SKM-1 (cell line): ENCODE results near the gene ZNF586.
"Not testable (repeated sequence)": the region's sequence is repeated elsewhere in the genome, so short reads cannot be mapped to it uniquely, and the experiment has no call there.

Experiments
- DNase-seq: peaks from one replicate; lab custom pipeline; 2025; ENCODE audit not compliant: unreplicated experiment; lab: John Stamatoyannopoulos, UW

Gene ZNF586

GRCh38 chr19:57789288-57789687 lies 19.8 kb downstream of the ZNF586 start:
- no peak for DNase-seq

DNA sequence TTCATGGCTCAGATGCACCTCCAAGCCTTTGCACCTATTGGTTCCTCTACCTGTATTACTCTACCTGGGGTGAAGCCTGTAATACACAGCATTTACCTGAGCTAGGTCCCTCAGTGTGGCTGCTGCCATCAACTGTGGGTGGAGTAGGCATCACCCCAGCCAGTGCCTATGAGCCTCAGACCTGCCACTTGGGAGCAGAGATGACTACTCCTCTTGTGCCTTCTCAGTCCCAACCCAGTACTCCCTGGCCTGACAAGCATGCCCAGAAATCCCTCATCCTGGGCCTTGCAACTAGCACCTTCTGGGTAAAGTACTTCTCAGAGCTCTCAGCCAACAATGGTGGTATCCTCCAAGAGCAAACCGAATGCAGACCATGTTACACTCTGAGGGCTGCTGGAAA lies 27.1 kb downstream of the ZNF586 start:
- not testable (repeated sequence) for DNase-seq

DNA sequence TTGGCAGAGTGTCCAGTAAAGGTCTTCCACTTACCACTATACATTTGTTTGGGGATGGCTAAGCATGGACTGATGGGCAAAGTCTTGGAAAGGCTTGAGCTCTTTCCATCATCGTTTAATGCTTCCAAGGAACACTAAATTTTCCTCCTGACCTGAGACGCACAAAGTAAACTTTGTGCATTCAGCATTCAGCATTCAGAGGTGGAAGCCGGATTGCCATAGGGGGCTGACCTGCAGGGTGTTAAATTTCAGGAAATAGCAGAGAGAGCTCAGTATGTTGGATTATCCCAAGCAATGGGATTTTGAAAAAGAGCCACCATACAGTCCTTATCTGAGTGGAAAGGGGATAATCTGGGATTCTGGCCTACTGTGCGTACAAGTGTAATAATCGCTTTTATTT lies 31.2 kb downstream of the ZNF586 start:
- DNase-seq: no peak

DNA sequence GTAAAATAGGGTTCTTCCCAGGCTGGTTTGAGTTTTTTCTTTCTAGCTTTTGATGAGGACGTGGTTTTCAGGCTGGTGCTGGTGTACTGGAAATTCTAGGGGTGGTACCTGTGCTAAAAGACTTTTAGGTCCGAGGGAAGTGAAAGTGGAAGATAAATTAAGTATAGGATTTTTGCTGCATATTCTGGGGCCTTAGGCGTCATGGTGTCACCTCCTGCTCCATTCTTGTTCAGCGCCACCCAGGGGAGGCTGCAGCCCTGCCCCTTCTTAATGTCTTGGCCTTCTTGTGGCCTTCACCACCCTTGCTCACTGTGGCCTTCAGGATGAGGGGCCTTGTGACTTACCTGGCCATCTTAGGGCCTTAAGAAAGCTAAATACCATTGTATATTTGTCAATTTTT lies 32.8 kb downstream of the ZNF586 start:
- no peak for DNase-seq

DNA sequence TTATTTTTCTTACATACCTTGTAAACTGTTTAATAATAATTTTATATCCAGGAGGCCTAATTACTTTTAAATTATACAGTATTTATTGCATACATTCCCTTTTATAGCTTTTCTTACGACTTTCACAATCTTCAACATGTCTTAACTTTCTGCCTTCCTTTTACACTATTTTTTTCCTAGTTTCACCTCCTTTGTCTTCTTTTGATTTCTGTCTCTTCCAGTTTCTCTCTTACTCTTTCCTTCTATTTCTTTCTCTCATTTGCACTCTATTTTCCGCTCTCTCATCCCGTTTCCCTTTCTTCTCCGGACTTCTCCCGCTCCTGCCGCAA lies 33.8 kb downstream of the ZNF586 start:
- no peak for DNase-seq

GRCh38 chr19:57803594-57804325 lies 34.3 kb downstream of the ZNF586 start:
- DNase-seq: no peak

- DNase-seq: no peak
These were observed 38.1 kb downstream of the ZNF586 start for GRCh38 chr19:57807541-57807940.

DNA sequence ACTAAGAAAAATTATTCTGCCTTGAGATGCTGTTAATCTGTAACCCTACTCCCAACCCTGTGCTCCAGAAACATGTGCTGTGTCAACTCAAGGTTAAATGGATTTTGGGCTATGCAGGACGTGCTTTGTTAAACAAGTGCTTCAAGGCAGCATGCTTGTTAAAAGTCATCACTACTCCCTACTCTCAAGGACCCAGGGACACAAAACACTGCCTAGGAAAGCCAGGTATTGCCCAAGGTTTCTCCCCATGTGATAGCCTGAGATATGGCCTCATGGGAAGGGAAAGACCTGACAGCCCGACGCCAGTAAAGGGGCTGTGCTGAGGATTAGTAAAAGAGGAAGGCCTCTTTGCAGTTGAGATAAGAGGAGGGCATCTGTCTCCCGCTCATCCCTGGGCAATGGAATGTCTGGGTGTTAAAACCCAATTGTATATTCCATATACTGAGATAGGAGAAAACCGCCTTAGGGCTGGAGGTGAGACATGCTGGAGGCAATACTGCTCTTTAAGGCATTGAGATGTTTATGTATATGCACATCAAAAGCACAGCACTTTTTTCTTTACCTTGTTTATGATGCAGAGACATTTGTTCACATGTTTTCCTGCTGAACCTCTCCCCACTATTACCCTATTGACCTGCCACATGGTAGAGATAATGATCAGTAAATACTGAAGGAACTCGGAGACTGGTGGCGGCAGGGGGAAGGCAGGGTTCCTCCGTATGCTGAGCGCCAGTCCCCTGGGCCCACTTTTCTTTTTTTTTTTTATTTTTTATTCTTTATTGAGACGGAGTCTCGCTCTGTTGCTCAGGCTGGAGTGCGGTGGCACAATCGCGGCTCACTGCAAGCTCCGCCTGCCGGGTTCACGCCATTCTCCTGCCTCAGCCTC lies 41.2 kb downstream of the ZNF586 start:
- not testable (repeated sequence) for DNase-seq

GRCh38 chr19:57812226-57812625 lies 42.8 kb downstream of the ZNF586 start:
- DNase-seq: no peak

DNA sequence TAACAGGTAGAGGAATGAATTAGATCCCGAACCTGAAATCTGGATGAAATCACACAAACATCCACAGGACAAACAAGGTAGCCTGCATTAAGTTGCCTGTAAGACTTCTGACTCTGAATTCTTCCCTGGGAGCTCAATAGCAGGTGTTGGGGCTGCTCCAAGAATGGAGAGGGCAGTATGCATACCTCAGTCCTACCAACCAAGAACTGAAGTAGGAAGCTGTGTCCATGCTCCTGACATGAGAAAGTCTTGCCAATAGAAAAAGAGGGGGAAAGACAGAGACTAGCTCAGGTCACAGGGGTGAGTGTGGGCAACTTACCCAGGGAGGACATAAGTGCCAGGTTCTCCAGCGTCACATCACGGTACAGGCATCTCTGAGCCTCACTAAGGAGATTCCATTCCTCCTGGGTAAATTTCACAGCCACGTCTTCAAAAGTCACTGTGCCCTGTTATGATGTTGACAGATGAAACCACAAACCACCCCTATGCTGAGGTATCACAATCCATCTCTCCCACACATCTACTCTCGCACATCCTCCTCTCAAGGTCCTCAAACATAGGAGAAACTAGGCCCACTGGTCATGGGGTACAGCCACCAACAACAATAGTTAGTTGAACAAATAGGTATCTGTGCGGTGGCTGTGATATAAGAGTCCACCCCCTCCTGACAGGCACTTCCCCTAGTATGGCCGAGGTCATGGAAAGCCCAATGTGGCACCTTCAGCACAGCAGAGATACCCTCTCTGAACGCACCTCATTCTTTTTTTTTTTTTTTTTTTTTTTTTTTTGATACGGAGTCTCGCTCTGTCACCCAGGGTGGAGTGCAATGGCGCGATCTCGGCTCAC lies 43.7 kb downstream of the ZNF586 start:
- not testable (repeated sequence) for DNase-seq

DNA sequence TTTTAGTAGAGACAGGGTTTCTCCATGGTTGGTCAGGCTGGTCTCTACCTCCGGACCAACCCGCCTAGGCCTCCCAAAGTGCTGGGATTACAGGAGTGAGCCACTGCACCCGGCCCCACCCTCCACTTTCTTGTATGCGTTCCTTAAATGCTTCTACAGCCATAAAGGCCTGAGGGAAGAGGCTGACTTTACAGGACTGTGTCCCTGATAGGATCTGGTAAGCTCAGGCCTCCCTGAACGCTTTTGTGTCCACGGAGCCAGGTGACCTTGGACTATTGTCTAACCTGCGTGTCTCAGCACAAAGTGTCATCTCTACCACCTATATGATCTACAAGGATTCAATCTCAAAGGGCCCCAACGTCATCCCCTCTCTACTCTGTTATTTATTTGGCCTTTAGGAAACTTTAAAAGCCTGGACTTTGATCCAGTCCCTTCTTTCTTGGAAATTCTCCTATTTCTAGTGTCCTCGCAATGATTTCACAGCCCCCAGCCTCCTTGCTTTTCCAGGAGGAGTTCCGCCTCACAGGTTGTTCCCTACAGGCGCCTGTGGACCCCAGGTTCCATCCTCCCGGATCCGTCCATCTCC lies 44.5 kb downstream of the ZNF586 start:
- no peak for DNase-seq

DNA sequence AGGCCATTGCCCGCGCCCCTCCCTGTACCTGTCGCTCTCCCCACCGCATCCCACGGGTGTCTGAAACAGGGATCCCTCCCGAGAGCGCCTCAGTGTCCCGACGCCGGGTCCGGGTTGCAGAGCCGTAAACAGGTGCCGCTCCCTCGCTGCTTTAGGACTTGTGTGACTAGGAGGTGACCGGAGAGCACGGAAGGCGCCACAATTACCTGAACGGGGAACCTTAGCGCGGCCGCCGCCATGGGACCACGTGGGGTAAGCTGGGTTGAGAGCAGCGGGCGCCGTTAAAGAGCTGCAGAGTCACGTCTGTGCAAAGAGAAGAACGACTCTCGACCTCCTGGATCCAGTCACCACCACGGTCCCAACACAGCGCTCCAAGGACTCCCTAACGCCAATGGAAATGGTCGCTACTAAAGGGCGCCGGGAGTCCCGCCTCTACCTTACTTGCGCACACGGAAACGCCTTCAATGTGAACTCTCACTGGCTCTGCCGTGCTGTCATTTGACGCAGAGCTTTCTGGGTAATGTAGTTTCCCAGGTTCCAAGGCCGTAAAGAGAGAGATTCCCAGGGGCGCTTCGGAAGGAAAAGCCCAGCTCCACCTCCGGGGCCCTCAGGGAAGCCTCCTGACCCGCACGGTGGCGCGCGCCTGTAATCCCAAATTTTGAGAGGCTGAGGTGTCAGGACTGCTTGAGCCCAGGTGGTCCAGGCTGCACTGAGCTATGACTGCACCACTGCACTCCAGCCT lies 45.2 kb downstream of the ZNF586 start, which contains the start of gene ZNF552:
ZNF552 (minus strand) TSS at position 409 of the 742 bp plus-strand sequence; CDS start at position 239, 170 bp downstream.
- peak; percentile 39 for DNase-seq

DNA sequence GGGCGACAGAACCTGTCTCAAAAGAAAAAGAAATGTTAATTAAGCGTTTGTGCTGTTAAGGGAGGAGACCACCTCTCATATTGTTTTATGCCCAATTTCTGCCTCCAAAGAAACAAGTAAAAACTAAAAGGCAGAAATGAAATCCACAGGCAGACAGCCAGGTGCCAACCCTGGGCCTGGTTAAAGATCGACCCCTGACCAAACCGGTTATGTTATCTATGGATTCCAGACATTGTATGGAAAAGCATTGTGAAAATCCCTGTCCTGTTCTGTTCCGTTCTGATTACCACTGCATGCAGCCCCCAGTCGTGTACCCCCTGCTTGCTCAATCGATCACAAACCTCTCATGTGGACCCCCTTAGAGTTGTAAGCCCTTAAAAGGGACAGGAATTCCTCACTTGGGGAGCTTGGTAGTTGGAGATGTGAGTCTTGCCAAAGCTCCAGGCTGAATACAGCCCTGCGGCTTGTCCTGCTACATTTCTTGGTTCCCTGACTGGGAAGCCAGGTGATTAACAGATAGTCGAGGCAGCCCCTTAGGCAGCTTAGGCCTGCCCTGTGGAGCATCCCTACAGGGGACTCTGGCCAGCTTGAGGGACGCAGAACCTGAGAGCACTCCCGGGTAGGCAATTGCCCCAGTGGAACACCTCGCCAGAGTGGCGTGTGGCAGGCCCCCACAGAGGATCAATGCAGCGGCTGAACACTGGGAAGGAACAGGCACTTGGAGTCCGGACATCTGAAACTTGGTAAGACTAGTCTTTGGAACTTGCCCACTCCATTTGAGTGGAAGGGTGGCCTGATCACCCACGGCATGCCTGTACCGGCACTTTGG lies 46.0 kb downstream of the ZNF586 start:
- no peak for DNase-seq

GRCh38 chr19:57816652-57817051 lies 47.2 kb downstream of the ZNF586 start:
- no peak for DNase-seq

- no peak for DNase-seq
These were observed 48.5 kb downstream of the ZNF586 start for GRCh38 chr19:57817976-57818375.

GRCh38 chr19:57818378-57818777 lies 48.9 kb downstream of the ZNF586 start:
- DNase-seq: no peak

DNA sequence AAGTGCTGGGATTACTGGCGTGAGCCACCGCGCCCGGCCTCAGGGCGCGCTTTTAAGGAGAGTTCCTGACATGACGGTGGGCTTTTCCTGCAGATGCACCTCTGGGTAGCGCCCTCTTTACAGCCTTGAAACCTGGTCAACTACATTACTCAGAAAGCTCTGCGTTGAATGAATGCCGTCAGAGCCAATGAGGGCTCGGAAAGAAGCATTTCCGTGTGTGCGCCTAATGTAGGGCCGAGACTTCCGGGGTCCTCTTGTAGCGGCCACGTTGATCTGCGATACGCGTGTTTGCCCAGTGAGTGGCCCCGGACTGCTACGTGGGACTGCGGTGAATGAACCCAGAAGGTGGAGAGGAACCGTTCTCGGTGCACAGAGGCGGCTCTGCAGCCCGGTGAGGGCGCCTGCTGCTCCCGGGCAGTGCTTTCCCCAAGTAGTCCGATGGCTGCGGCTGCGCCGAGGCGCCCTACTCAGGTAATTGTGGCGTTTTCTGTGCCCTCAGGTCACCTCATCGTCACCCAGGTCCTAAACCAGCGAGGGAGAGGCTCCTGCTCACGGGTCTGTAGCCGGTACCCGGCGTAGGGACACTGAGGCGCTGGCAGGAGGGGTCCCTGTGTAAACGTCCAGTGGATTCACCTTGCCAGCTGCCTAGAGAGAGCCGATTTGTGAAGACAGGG lies 50.1 kb downstream of the ZNF586 start:
- peak; percentile 31 for DNase-seq

- no peak for DNase-seq
These were observed 51.1 kb downstream of the ZNF586 start for GRCh38 chr19:57820599-57820998.

DNA sequence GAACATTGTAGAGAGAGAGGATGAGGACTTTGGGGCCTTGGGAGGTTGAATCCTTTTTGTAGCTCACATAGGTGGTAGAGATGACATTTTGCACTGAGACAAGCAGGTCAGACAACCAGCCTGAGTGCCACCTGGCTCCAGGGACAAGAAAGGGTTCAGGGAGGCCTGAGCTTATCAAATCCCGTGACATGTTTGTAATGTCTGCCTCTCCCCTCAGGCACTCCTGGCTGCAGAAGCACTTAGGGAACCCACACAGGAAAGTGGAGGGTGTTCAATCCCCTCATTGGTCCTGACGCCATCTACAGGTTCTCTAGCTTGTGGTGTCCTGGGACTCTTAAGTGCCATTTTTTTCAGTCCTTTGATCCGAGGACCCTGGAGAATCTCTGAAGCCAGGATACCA lies 51.6 kb downstream of the ZNF586 start:
- DNase-seq: not testable (repeated sequence)
